DND-41 (cell line): ENCODE measurements around the gene CAPS2.

Experiments used
- ATAC-seq: fragments of 200-7000 bp; cut with Tn5 transposase; 3 replicates; pipeline ENCODE4 v1.9.1; 2021; ENCODE audit warnings: low read depth; ENCODE audit not compliant: insufficient read depth
- DNase-seq: peaks from one replicate; pipeline ENCODE4 v3.0.0-alpha.2; 2020
- H2AFZ ChIP-seq: 2 replicates; pipeline ENCODE4 v1.6.0; 2012; ENCODE audit warnings: low read depth, low read length
- H3K27ac ChIP-seq: 2 replicates; pipeline ENCODE4 v1.5.1; 2012; ENCODE audit warnings: low read length, inconsistent platforms
- H3K27me3 ChIP-seq: fragments of 200-600 bp; sonication (generic); 2 replicates; pipeline ENCODE4 v1.6.0; 2012; ENCODE audit warnings: low read length, mild to moderate bottlenecking, inconsistent platforms; ENCODE audit not compliant: insufficient read depth, poor library complexity
- H3K36me3 ChIP-seq: 2 replicates; pipeline ENCODE4 v1.5.1; 2012; ENCODE audit warnings: low read length, inconsistent platforms; ENCODE audit not compliant: insufficient read depth
- H3K4me1 ChIP-seq: 2 replicates; pipeline ENCODE4 v1.5.1; 2012; ENCODE audit warnings: mild to moderate bottlenecking, low read length; ENCODE audit not compliant: insufficient read depth
- H3K4me2 ChIP-seq: 2 replicates; pipeline ENCODE4 v1.6.0; 2012; ENCODE audit warnings: mild to moderate bottlenecking, moderate library complexity, low read length, inconsistent platforms; ENCODE audit not compliant: insufficient read depth
- H3K4me3 ChIP-seq, 2 experiments: fragments of 200-600 bp in 1 of 2; shearing (Covaris generic) in 1 of 2; 2 replicates each; pipeline ENCODE4 v1.5.1; 2012 to 2016; ENCODE audit warnings: inconsistent platforms in 2 of 2, low read length in 2 of 2, mild to moderate bottlenecking in 2 of 2, low read depth in 1 of 2, moderate library complexity in 1 of 2
- H3K79me2 ChIP-seq: 2 replicates; pipeline ENCODE4 v1.6.0; 2012; ENCODE audit warnings: low read length, inconsistent platforms; ENCODE audit not compliant: insufficient read depth
- H3K9ac ChIP-seq: 2 replicates; pipeline ENCODE4 v1.6.0; 2012; ENCODE audit warnings: low read depth, mild to moderate bottlenecking, inconsistent platforms, low read length, moderate library complexity
- H3K9me3 ChIP-seq: 2 replicates; pipeline ENCODE4 v1.5.1; 2012; ENCODE audit warnings: low read length, moderate library complexity, mild to moderate bottlenecking, inconsistent platforms; ENCODE audit not compliant: insufficient read depth, severe bottlenecking
- H4K20me1 ChIP-seq: 2 replicates; pipeline ENCODE4 v1.6.0; 2012; ENCODE audit warnings: low read length; ENCODE audit not compliant: insufficient read depth
- EZH2 ChIP-seq: IDR thresholded peaks from 3 replicates; pipeline ENCODE4 v1.6.1; 2012; ENCODE audit warnings: borderline replicate concordance, low read depth, mild to moderate bottlenecking, moderate library complexity, low read length, inconsistent platforms; ENCODE audit not compliant: severe bottlenecking
- TF ChIP-seq, protein P1 (sequence below): IDR thresholded peaks from 2 replicates; pipeline ENCODE4 v1.5.1; 2012; ENCODE audit warnings: borderline replicate concordance, low read length, moderate library complexity, mild to moderate bottlenecking; ENCODE audit not compliant: poor library complexity, severe bottlenecking; ENCODE audit errors: extremely low read depth

CAPS2 gene

DNA sequence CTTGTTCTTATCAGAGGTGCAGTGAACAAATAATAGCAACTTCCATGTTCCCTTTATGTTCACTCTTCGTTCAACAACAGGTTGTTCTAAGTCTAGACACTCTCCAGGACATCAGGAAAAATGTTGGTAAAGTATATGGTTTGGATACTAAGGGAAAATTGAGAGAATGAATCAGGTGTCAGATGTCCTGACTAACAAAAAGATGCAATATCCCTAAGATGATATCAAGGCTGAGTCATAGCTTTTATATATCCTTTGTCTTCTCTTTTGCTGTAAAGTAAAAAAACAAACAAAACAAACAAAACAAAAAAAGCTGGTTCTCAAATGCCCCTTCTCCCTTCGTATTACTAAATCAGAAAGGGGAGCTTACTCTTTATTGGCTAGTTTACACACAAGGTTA, 15.4 kb upstream of the CAPS2 start:
- Histone ChIP-seq H3K27ac (no peak overlapping the region), H3K79me2 (no peaks in the 10 kb centered on the region), H3K4me3 (no peak overlapping the region), H3K9me3 (no peaks in the 10 kb centered on the region), H2AFZ (no peak overlapping the region), H3K4me1 (peaks cover 7% of the 10 kb centered on the region), H3K4me2 (no peak overlapping the region), H3K9ac (no peak overlapping the region), H3K27me3 (no peaks in the 10 kb centered on the region), H4K20me1 (no peaks in the 10 kb centered on the region), H3K36me3 (no peaks in the 10 kb centered on the region)
- ATAC-seq: no peak
- no peak for DNase-seq
- TF ChIP-seq, protein P1, sequence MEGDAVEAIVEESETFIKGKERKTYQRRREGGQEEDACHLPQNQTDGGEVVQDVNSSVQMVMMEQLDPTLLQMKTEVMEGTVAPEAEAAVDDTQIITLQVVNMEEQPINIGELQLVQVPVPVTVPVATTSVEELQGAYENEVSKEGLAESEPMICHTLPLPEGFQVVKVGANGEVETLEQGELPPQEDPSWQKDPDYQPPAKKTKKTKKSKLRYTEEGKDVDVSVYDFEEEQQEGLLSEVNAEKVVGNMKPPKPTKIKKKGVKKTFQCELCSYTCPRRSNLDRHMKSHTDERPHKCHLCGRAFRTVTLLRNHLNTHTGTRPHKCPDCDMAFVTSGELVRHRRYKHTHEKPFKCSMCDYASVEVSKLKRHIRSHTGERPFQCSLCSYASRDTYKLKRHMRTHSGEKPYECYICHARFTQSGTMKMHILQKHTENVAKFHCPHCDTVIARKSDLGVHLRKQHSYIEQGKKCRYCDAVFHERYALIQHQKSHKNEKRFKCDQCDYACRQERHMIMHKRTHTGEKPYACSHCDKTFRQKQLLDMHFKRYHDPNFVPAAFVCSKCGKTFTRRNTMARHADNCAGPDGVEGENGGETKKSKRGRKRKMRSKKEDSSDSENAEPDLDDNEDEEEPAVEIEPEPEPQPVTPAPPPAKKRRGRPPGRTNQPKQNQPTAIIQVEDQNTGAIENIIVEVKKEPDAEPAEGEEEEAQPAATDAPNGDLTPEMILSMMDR: no peak
- no peak for TF ChIP-seq EZH2

GRCh38 chr12:75341873-75342272, 11.7 kb upstream of the CAPS2 start:
- Histone ChIP-seq H2AFZ (no peak overlapping the region), H4K20me1 (no peaks in the 10 kb centered on the region), H3K9me3 (no peaks in the 10 kb centered on the region), H3K36me3 (no peaks in the 10 kb centered on the region), H3K4me2 (no peak overlapping the region), H3K79me2 (no peaks in the 10 kb centered on the region), H3K27ac (no peak overlapping the region), H3K4me1 (no peaks in the 10 kb centered on the region; the same call in 1 of the 2 replicates), H3K4me3 (no peak overlapping the region), H3K27me3 (no peaks in the 10 kb centered on the region), H3K9ac (no peak overlapping the region)
- DNase-seq (no peak), ATAC-seq (no peak)
- TF ChIP-seq, protein P1: no peak
- TF ChIP-seq EZH2: no peak

GRCh38 chr12:75337905-75338304, 7.8 kb upstream of the CAPS2 start:
- Histone ChIP-seq H3K4me1 (peaks cover 2% of the 10 kb centered on the region), H3K4me3 (no peak overlapping the region), H3K9ac (no peak overlapping the region), H3K27ac (no peak overlapping the region), H3K36me3 (no peaks in the 10 kb centered on the region), H3K4me2 (no peak overlapping the region), H3K27me3 (no peaks in the 10 kb centered on the region), H3K9me3 (no peaks in the 10 kb centered on the region), H3K79me2 (no peaks in the 10 kb centered on the region), H4K20me1 (no peaks in the 10 kb centered on the region), H2AFZ (no peak overlapping the region)
- no peak for TF ChIP-seq EZH2
- TF ChIP-seq, protein P1: no peak
- DNase-seq (no peak), ATAC-seq (no peak)

DNA sequence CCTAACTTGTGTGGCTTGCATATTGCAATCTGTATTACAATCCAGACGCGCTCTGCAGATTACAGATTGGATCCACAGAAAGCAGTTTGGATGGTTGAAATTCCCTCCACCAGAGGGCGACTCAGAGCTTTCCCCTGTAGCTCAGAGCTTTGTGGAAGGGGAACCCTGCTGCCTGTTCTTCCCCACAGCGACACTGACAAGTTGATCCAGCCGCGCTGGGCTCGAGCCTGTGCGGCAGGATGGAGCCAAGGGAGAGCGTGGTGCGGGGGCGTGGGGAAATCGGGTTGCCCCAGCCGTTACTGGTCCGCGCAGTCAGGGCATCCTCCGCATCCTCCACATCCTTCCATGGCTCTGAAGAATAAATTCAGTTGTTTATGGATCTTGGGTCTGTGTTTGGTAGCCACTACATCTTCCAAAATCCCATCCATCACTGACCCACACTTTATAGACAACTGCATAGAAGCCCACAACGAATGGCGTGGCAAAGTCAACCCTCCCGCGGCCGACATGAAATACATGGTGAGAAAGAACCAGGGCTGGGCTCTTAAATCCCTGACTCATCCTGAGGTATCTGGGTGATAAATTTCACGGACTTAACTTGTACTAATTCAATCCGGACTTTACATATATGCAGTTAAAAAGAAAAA, 4.4 kb upstream of the CAPS2 start, which contains the start of gene GLIPR1L1:
Gene GLIPR1L1, plus strand, starts transcription at position 287 of the 647 bp plus-strand sequence. Its CDS starts 59 bp downstream, at position 346.
- no peak within 1 kb of the TSS for H3K4me3 ChIP-seq
- no peaks in the 10 kb centered on the region for H3K27me3 ChIP-seq
- TF ChIP-seq, protein P1: peak; percentile 89
- no peak for TF ChIP-seq EZH2
- DNase-seq (peak; percentile 85), ATAC-seq (peak; percentile 76)
- H3K36me3 ChIP-seq: no peaks in the 10 kb centered on the region
- no peak within 1 kb of the TSS for H3K9ac ChIP-seq
- peak within 1 kb of the TSS; percentile 37 for H2AFZ ChIP-seq
- H3K4me1 ChIP-seq: peaks cover 8% of the 10 kb centered on the region
- H4K20me1 ChIP-seq: no peaks in the 10 kb centered on the region
- H3K9me3 ChIP-seq: no peaks in the 10 kb centered on the region
- no peaks in the 10 kb centered on the region for H3K79me2 ChIP-seq
- no peak within 1 kb of the TSS for H3K27ac ChIP-seq
- H3K4me2 ChIP-seq: peak within 1 kb of the TSS; percentile 34; the same call in 1 of the 2 replicates
